CD4-positive, alpha-beta T cell (primary cell): ENCODE results near the gene EIF2AK3. TPM values are rescaled to one million over a fixed set of nuclear protein-coding genes. Genes with fewer than 3 reads are reported as not detected.

Experiments
- ATAC-seq: fragments of 200-7000 bp; cut with Tn5 transposase; one replicate; pipeline ENCODE4 v1.10.0; 2022; ENCODE audit warnings: mild to moderate bottlenecking; ENCODE audit not compliant: poor library complexity
- CTCF ChIA-PET: fragments of 350-600 bp; sonication (Branson Sonifier 250); formaldehyde crosslinking; loops from one replicate; lab custom pipeline; 2021; ENCODE audit warnings: antibody characterized with exemption, inconsistent platforms; lab: Charles Lee
- POLR2A ChIA-PET: fragments of 350-600 bp; sonication (Branson Sonifier 250); formaldehyde crosslinking; loops from one replicate; lab custom pipeline; 2021; ENCODE audit warnings: antibody characterized with exemption, inconsistent platforms; lab: Charles Lee
- DNase-seq, 14 experiments: peaks; one replicate each; pipeline ENCODE4 v3.0.0-alpha.2; 2013 to 2020; ENCODE audit warnings: mixed read lengths in 2 of 14
- H3K27ac ChIP-seq, 2 donors: one replicate each; pipeline versions ENCODE4 v1.5.1 to v1.7.0; 2013; ENCODE audit warnings: low read length in 2 of 2, low read depth in 1 of 2, mild to moderate bottlenecking in 1 of 2
- H3K27me3 ChIP-seq, 2 experiments: 1 replicate in 1 of 2; 2 replicates in 1 of 2; pipeline versions ENCODE4 v1.6.1 to v1.7.0; 2013; ENCODE audit warnings: low read length in 2 of 2, control low read depth in 1 of 2, mild to moderate bottlenecking in 1 of 2, moderate library complexity in 1 of 2; ENCODE audit not compliant: insufficient read depth in 2 of 2, control insufficient read depth in 1 of 2
- H3K36me3 ChIP-seq: one replicate; pipeline ENCODE4 v1.6.1; 2013; ENCODE audit warnings: low read length, control low read depth; ENCODE audit not compliant: insufficient read depth
- H3K4me1 ChIP-seq: one replicate; pipeline ENCODE4 v1.6.1; 2013; ENCODE audit warnings: low read length, control low read depth; ENCODE audit not compliant: insufficient read depth
- H3K4me3 ChIP-seq: one replicate; pipeline ENCODE4 v1.5.1; 2013; ENCODE audit warnings: mild to moderate bottlenecking, low read length, moderate library complexity
- H3K9me3 ChIP-seq, 2 experiments: 1 replicate in 1 of 2; 2 replicates in 1 of 2; pipeline versions ENCODE4 v1.6.1 to v1.7.0; 2013; ENCODE audit warnings: low read length in 2 of 2, mild to moderate bottlenecking in 2 of 2, control low read depth in 1 of 2, moderate library complexity in 1 of 2; ENCODE audit not compliant: control insufficient read depth in 1 of 2, insufficient read depth in 1 of 2
- H3K27ac Mint-ChIP-seq: one replicate; pipeline ENCODE4 v1.8.0; 2020; ENCODE audit warnings: mixed read lengths
- H3K27me3 Mint-ChIP-seq: one replicate; pipeline ENCODE4 v1.8.0; 2021; ENCODE audit warnings: mixed read lengths
- H3K36me3 Mint-ChIP-seq: one replicate; pipeline ENCODE4 v1.8.0; 2021; ENCODE audit warnings: low read depth, mixed read lengths
- H3K4me1 Mint-ChIP-seq: one replicate; pipeline ENCODE4 v1.8.0; 2021; ENCODE audit warnings: low read depth, mixed read lengths
- H3K4me3 Mint-ChIP-seq: one replicate; pipeline ENCODE4 v1.8.0; 2020; ENCODE audit warnings: mild to moderate bottlenecking, mixed read lengths
- H3K9me3 Mint-ChIP-seq: one replicate; pipeline ENCODE4 v1.8.0; 2020; ENCODE audit warnings: mixed read lengths
- intact Hi-C, 2 experiments: fragments of 100-400 bp; cut with DNase I in 1 of 2; cut with micrococcal nuclease in 1 of 2; formaldehyde crosslinking; loops; one replicate each; pipeline versions ENCODE4 v1.15.1 to v1.9.0; 2023 to 2025; cut with DNase I, micrococcal nuclease
- total RNA-seq, 174 experiments: library from RNA in 2 of 174; stranded (reverse) in 2 of 174; gene quantifications; one replicate each; pipeline ENCODE4 v1.2.3 and lab custom pipeline; 2021 to 2026
- TF ChIP-seq, protein P1 (sequence below): fragments of 200-600 bp; IDR thresholded peaks from one replicate; pipeline ENCODE4 v1.8.0; 2022; ENCODE audit warnings: antibody characterized with exemption, mild to moderate bottlenecking

Gene EIF2AK3
- total RNA-seq, 2 experiments from 2014 or later: 30.6 to 37.0 TPM

DNA sequence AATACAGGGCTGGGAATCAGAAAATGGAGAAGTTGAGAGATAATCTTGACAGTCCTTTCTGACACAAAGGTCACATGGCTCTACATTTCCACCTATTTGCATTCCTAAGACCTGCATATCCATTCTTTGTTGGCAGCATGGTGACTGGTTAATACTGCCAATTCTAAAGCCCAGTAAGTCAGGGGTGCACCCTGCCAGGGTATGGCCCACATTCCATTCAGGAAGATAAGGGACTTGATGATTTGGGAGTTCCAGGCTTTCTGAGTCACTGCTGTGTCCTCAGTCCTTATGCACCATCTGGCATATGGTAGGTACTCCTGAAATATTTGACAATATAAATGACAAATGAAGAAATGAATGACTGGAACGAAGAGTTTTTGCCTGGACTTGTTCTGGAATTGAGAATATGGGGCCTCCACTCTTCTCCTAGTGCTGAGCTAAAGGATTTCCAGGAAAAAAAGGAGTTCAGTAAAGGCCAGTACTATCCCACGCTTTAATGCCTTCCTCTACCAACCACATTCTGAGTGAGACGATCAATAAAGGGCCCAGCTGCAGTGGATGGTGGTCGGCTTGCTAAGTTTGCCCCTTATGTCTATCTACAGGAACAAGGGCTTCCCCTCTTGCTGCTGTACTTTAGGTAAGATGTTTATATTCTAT is 31.7 kb upstream of the EIF2AK3 start:
- ATAC-seq: no peak
- Histone ChIP-seq H3K36me3 (no peaks in the 10 kb centered on the region), H3K27me3 (no peaks in the 10 kb centered on the region), H3K9me3 (no peaks in the 10 kb centered on the region), H3K4me1 (no peaks in the 10 kb centered on the region), H3K27ac (no peak overlapping the region), H3K4me3 (no peak overlapping the region)
- Mint-ChIP-seq H3K4me1 (no peaks in the 10 kb centered on the region), H3K4me3 (no peak overlapping the region), H3K27me3 (no peaks in the 10 kb centered on the region), H3K9me3 (no peaks in the 10 kb centered on the region), H3K36me3 (no peaks in the 10 kb centered on the region), H3K27ac (no peak overlapping the region)
- DNase-seq: no peak
- POLR2A ChIA-PET: no interaction called here
- CTCF ChIA-PET: interaction anchor here (0.6 kb wide), 1 partner anchor 94 kb away, joined by 3 read pairs; no protein-coding TSS in a partner anchor
- TF ChIP-seq, protein P1, sequence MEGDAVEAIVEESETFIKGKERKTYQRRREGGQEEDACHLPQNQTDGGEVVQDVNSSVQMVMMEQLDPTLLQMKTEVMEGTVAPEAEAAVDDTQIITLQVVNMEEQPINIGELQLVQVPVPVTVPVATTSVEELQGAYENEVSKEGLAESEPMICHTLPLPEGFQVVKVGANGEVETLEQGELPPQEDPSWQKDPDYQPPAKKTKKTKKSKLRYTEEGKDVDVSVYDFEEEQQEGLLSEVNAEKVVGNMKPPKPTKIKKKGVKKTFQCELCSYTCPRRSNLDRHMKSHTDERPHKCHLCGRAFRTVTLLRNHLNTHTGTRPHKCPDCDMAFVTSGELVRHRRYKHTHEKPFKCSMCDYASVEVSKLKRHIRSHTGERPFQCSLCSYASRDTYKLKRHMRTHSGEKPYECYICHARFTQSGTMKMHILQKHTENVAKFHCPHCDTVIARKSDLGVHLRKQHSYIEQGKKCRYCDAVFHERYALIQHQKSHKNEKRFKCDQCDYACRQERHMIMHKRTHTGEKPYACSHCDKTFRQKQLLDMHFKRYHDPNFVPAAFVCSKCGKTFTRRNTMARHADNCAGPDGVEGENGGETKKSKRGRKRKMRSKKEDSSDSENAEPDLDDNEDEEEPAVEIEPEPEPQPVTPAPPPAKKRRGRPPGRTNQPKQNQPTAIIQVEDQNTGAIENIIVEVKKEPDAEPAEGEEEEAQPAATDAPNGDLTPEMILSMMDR: no peak
- intact Hi-C loops: no loop called here

- Mint-ChIP-seq H3K27me3 (no peaks in the 10 kb centered on the region), H3K4me1 (no peaks in the 10 kb centered on the region), H3K4me3 (no peak overlapping the region), H3K36me3 (no peaks in the 10 kb centered on the region), H3K9me3 (no peaks in the 10 kb centered on the region), H3K27ac (no peak overlapping the region)
- H3K27me3 ChIP-seq: no peaks in the 10 kb centered on the region
- H3K4me1 ChIP-seq: no peaks in the 10 kb centered on the region
- H3K36me3 ChIP-seq: no peaks in the 10 kb centered on the region
- ChIA-PET POLR2A (no interaction called here), CTCF (interaction anchor here (0.9 kb wide), 1 partner anchor 10 kb away, joined by 4 read pairs; no protein-coding TSS in a partner anchor)
- intact Hi-C loops: no loop called here
- DNase-seq (no peak), ATAC-seq (no peak)
- no peak overlapping the region for H3K27ac ChIP-seq
- no peaks in the 10 kb centered on the region for H3K9me3 ChIP-seq
- no peak overlapping the region for H3K4me3 ChIP-seq
- TF ChIP-seq, protein P1: no peak
Observed at GRCh38 chr2:88658326-88658725, 31.1 kb upstream of the EIF2AK3 start.

- Mint-ChIP-seq H3K27me3 (no peaks in the 10 kb centered on the region), H3K27ac (no peak overlapping the region), H3K36me3 (no peaks in the 10 kb centered on the region), H3K9me3 (no peaks in the 10 kb centered on the region), H3K4me1 (no peaks in the 10 kb centered on the region), H3K4me3 (no peak overlapping the region)
- no peaks in the 10 kb centered on the region for H3K4me1 ChIP-seq
- no peaks in the 10 kb centered on the region for H3K27me3 ChIP-seq
- intact Hi-C loops: no loop called here
- POLR2A ChIA-PET: no interaction called here
- TF ChIP-seq, protein P1: no peak
- H3K9me3 ChIP-seq: no peaks in the 10 kb centered on the region
- H3K27ac ChIP-seq: no peak overlapping the region
- no peak overlapping the region for H3K4me3 ChIP-seq
- ATAC-seq: no peak
- CTCF ChIA-PET: interaction anchor here (0.9 kb wide), 1 partner anchor 63 kb away, joined by 6 read pairs; no protein-coding TSS in a partner anchor
- DNase-seq: no peak
- no peaks in the 10 kb centered on the region for H3K36me3 ChIP-seq
Observed at GRCh38 chr2:88657131-88657530, 29.9 kb upstream of the EIF2AK3 start.
